MM.1S (cell line): ENCODE data around the gene KLK1.

ENCODE experiments used
- DNase-seq: peaks from one replicate; pipeline ENCODE4 v3.0.0-alpha.2; 2015
- H2AFZ ChIP-seq: fragments of 300-600 bp; sonication (generic); 2 replicates; pipeline ENCODE4 v1.6.0; 2016; ENCODE audit warnings: antibody characterized with exemption, low read length
- H3F3A ChIP-seq: fragments of 300-600 bp; sonication (generic); 2 replicates; pipeline ENCODE4 v1.6.1; 2016; ENCODE audit warnings: mild to moderate bottlenecking, antibody characterized with exemption, low read length, moderate library complexity, mixed read lengths; ENCODE audit not compliant: insufficient read depth
- H3K27ac ChIP-seq: fragments of 300-600 bp; sonication (generic); 2 replicates; pipeline ENCODE4 v1.5.1; 2016; ENCODE audit warnings: mild to moderate bottlenecking, low read length
- H3K27me3 ChIP-seq: fragments of 300-600 bp; sonication (generic); replicated peaks from 2 replicates; pipeline ENCODE4 v1.6.0; 2016; ENCODE audit warnings: low read length; ENCODE audit not compliant: insufficient read depth
- H3K36me3 ChIP-seq: fragments of 300-600 bp; sonication (generic); replicated peaks from 2 replicates; pipeline ENCODE4 v1.6.1; 2016; ENCODE audit warnings: mild to moderate bottlenecking, low read length, mixed read lengths; ENCODE audit not compliant: insufficient read depth
- H3K4me1 ChIP-seq: fragments of 300-600 bp; sonication (generic); 2 replicates; pipeline ENCODE4 v1.6.1; 2016; ENCODE audit warnings: low read length, mixed read lengths
- H3K4me2 ChIP-seq: fragments of 300-600 bp; sonication (generic); 2 replicates; pipeline ENCODE4 v1.6.0; 2016; ENCODE audit warnings: low read depth, low read length
- H3K4me3 ChIP-seq: fragments of 300-600 bp; sonication (generic); 2 replicates; pipeline ENCODE4 v1.5.1; 2016; ENCODE audit warnings: low read length, mixed read lengths
- H3K79me2 ChIP-seq: fragments of 300-600 bp; sonication (generic); 2 replicates; pipeline ENCODE4 v1.6.1; 2016; ENCODE audit warnings: mixed run types, low read length, mixed read lengths
- H3K9ac ChIP-seq: fragments of 300-600 bp; sonication (generic); 2 replicates; pipeline ENCODE4 v1.6.1; 2016; ENCODE audit warnings: low read length, mixed read lengths
- H3K9me2 ChIP-seq: fragments of 300-600 bp; sonication (generic); replicated peaks from 2 replicates; pipeline ENCODE4 v1.6.1; 2016; ENCODE audit warnings: mild to moderate bottlenecking, low read length, mixed read lengths; ENCODE audit not compliant: insufficient read depth
- H3K9me3 ChIP-seq: fragments of 300-600 bp; sonication (generic); replicated peaks from 2 replicates; pipeline ENCODE4 v1.6.1; 2016; ENCODE audit warnings: mild to moderate bottlenecking, low read length, mixed read lengths; ENCODE audit not compliant: insufficient read depth
- H4K20me1 ChIP-seq: fragments of 300-600 bp; sonication (generic); 2 replicates; pipeline ENCODE4 v1.6.1; 2016; ENCODE audit warnings: mild to moderate bottlenecking, low read length, moderate library complexity, mixed read lengths; ENCODE audit not compliant: insufficient read depth
- EZH2 ChIP-seq: fragments of 300-600 bp; sonication (generic); optimal IDR thresholded peaks from 2 replicates; pipeline ENCODE3; 2017; ENCODE audit warnings: low read depth, mild to moderate bottlenecking, antibody characterized with exemption, low read length, mixed read lengths
- EZH2phosphoT487 ChIP-seq: fragments of 300-600 bp; sonication (generic); IDR thresholded peaks from 2 replicates; pipeline ENCODE4 v1.6.1; 2018; ENCODE audit warnings: antibody characterized with exemption, low read length
- TF ChIP-seq, protein P1 (sequence below): fragments of 300-600 bp; sonication (generic); IDR thresholded peaks from 2 replicates; pipeline ENCODE4 v1.5.1; 2016; ENCODE audit warnings: antibody characterized with exemption, low read length, mixed read lengths

The KLK1 gene

DNA sequence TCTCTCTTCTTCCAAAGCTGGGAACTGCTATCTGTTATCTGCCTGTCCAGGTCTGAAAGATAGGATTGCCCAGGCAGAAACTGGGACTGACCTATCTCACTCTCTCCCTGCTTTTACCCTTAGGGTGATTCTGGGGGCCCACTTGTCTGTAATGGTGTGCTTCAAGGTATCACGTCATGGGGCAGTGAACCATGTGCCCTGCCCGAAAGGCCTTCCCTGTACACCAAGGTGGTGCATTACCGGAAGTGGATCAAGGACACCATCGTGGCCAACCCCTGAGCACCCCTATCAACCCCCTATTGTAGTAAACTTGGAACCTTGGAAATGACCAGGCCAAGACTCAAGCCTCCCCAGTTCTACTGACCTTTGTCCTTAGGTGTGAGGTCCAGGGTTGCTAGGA is 36.3 kb upstream of the KLK1 start:
- TF ChIP-seq, protein P1, sequence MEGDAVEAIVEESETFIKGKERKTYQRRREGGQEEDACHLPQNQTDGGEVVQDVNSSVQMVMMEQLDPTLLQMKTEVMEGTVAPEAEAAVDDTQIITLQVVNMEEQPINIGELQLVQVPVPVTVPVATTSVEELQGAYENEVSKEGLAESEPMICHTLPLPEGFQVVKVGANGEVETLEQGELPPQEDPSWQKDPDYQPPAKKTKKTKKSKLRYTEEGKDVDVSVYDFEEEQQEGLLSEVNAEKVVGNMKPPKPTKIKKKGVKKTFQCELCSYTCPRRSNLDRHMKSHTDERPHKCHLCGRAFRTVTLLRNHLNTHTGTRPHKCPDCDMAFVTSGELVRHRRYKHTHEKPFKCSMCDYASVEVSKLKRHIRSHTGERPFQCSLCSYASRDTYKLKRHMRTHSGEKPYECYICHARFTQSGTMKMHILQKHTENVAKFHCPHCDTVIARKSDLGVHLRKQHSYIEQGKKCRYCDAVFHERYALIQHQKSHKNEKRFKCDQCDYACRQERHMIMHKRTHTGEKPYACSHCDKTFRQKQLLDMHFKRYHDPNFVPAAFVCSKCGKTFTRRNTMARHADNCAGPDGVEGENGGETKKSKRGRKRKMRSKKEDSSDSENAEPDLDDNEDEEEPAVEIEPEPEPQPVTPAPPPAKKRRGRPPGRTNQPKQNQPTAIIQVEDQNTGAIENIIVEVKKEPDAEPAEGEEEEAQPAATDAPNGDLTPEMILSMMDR, result no peak
- H3K27me3 ChIP-seq, result peaks cover 67% of the 10 kb centered on the region

DNA sequence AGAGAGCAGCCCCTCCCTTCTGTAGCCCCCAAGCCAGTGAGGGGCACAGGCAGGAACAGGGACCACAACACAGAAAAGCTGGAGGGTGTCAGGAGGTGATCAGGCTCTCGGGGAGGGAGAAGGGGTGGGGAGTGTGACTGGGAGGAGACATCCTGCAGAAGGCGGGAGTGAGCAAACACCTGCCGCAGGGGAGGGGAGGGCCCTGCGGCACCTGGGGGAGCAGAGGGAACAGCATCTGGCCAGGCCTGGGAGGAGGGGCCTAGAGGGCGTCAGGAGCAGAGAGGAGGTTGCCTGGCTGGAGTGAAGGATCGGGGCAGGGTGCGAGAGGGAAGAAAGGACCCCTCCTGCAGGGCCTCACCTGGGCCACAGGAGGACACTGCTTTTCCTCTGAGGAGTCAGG is 35.3 kb upstream of the KLK1 start:
- TF ChIP-seq EZH2phosphoT487 (no peak), EZH2 (no peak)
- TF ChIP-seq, protein P1, result no peak
- H3K27ac ChIP-seq, result no peak overlapping the region
- H3K9ac ChIP-seq, result no peak overlapping the region
- H3K9me2 ChIP-seq, result no peaks in the 10 kb centered on the region
- no peaks in the 10 kb centered on the region for H3F3A ChIP-seq
- no peaks in the 10 kb centered on the region for H4K20me1 ChIP-seq
- H2AFZ ChIP-seq, result no peak overlapping the region
- DNase-seq, result no peak
- no peak overlapping the region for H3K4me3 ChIP-seq
- no peaks in the 10 kb centered on the region for H3K36me3 ChIP-seq
- H3K9me3 ChIP-seq, result no peaks in the 10 kb centered on the region
- no peaks in the 10 kb centered on the region for H3K4me1 ChIP-seq
- no peak overlapping the region for H3K4me2 ChIP-seq
- no peaks in the 10 kb centered on the region for H3K79me2 ChIP-seq
- H3K27me3 ChIP-seq, result peaks cover 63% of the 10 kb centered on the region

More for the DNA sequence above, 36.3 kb upstream of the KLK1 start:
- no peaks in the 10 kb centered on the region for H3F3A ChIP-seq
- no peaks in the 10 kb centered on the region for H3K79me2 ChIP-seq
- DNase-seq, result no peak
- no peaks in the 10 kb centered on the region for H4K20me1 ChIP-seq
- no peak overlapping the region for H3K4me3 ChIP-seq
- no peaks in the 10 kb centered on the region for H3K9me3 ChIP-seq
- no peak overlapping the region for H3K9ac ChIP-seq
- no peaks in the 10 kb centered on the region for H3K9me2 ChIP-seq
- no peak overlapping the region for H3K4me2 ChIP-seq
- H3K4me1 ChIP-seq, result no peaks in the 10 kb centered on the region
- H2AFZ ChIP-seq, result no peak overlapping the region
- H3K27ac ChIP-seq, result no peak overlapping the region
- H3K36me3 ChIP-seq, result no peaks in the 10 kb centered on the region

DNA sequence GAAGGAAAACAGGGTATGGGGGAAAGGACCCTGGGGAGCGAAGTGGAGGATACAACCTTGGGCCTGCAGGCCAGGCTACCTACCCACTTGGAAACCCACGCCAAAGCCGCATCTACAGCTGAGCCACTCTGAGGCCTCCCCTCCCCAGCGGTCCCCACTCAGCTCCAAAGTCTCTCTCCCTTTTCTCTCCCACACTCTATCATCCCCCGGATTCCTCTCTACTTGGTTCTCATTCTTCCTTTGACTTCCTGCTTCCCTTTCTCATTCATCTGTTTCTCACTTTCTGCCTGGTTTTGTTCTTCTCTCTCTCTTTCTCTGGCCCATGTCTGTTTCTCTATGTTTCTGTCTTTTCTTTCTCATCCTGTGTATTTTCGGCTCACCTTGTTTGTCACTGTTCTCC is 33.8 kb upstream of the KLK1 start:
- no peak overlapping the region for H3K4me2 ChIP-seq
- H3K27me3 ChIP-seq, result peaks cover 55% of the 10 kb centered on the region
- no peak overlapping the region for H3K9ac ChIP-seq
- no peak for DNase-seq
- TF ChIP-seq EZH2phosphoT487 (no peak), EZH2 (no peak)
- TF ChIP-seq, protein P1, result no peak
- no peaks in the 10 kb centered on the region for H3K36me3 ChIP-seq
- no peaks in the 10 kb centered on the region for H3F3A ChIP-seq
- H3K79me2 ChIP-seq, result no peaks in the 10 kb centered on the region
- H3K9me3 ChIP-seq, result no peaks in the 10 kb centered on the region
- no peak overlapping the region for H2AFZ ChIP-seq
- no peak overlapping the region for H3K27ac ChIP-seq
- no peak overlapping the region for H3K4me3 ChIP-seq
- no peaks in the 10 kb centered on the region for H3K4me1 ChIP-seq
- no peaks in the 10 kb centered on the region for H4K20me1 ChIP-seq
- no peaks in the 10 kb centered on the region for H3K9me2 ChIP-seq
